B cell (primary cell): ENCODE data around the gene DNAJB12. TPM values are rescaled to one million over a fixed set of nuclear protein-coding genes. Genes with fewer than 3 reads are reported as not detected.
"Not testable (repeated sequence)": the region's sequence is repeated elsewhere in the genome, so short reads cannot be mapped to it uniquely, and the experiment has no call there.

Experiments used
- ATAC-seq: fragments of 200-7000 bp; cut with Tn5 transposase; one replicate; pipeline ENCODE4 v1.10.0; 2021; ENCODE audit warnings: low read depth, mild to moderate bottlenecking, moderate number of reproducible peaks, moderate library complexity
- CTCF ChIA-PET: fragments of 350-600 bp; sonication (Branson Sonifier 250); formaldehyde crosslinking; loops from one replicate; lab custom pipeline; 2021; ENCODE audit warnings: antibody characterized with exemption, inconsistent platforms; lab: Charles Lee
- POLR2A ChIA-PET: fragments of 350-600 bp; sonication (Branson Sonifier 250); formaldehyde crosslinking; loops from one replicate; lab custom pipeline; 2021; ENCODE audit warnings: antibody characterized with exemption; lab: Charles Lee
- DNase-seq: peaks from one replicate; pipeline ENCODE4 v3.0.0; 2013
- H2AFZ ChIP-seq: 2 replicates; pipeline ENCODE4 v1.6.1; 2012; ENCODE audit warnings: mild to moderate bottlenecking, low read depth, low read length; ENCODE audit not compliant: insufficient read depth, poor library complexity, severe bottlenecking
- H3K27ac ChIP-seq, 2 donors: 1 replicate in 1 of 2; 2 replicates in 1 of 2; pipeline ENCODE4 v1.5.1; 2012 to 2013; ENCODE audit warnings: low read length in 2 of 2, mild to moderate bottlenecking in 2 of 2, moderate library complexity in 1 of 2
- H3K27me3 ChIP-seq, 4 experiments: fragments of 200-600 bp in 1 of 4; sonication (generic) in 1 of 4; replicated peaks in 1 of 4; 1 replicate in 2 of 4; 2 replicates in 2 of 4; pipeline versions ENCODE4 v1.6.1 to v1.7.0; 2013 to 2016; ENCODE audit warnings: low read length in 3 of 4, mild to moderate bottlenecking in 2 of 4, mixed read lengths in 1 of 4, moderate library complexity in 1 of 4; ENCODE audit not compliant: insufficient read depth in 4 of 4, control insufficient read depth in 3 of 4; ENCODE audit errors: control extremely low read depth in 1 of 4
- H3K36me3 ChIP-seq, 2 experiments: replicated peaks in 1 of 2; 1 replicate in 1 of 2; 2 replicates in 1 of 2; pipeline versions ENCODE4 v1.6.1 to v1.7.1; 2013; ENCODE audit warnings: low read length in 1 of 2; ENCODE audit not compliant: insufficient read depth in 2 of 2, control insufficient read depth in 1 of 2; ENCODE audit errors: control extremely low read depth in 1 of 2, extremely low read depth in 1 of 2
- H3K4me1 ChIP-seq, 2 donors: fragments of 200-600 bp in 1 of 2; sonication (generic) in 1 of 2; 1 replicate in 1 of 2; 2 replicates in 1 of 2; pipeline versions ENCODE4 v1.5.1 to v1.6.1; 2013 to 2017; ENCODE audit warnings: low read length in 2 of 2; ENCODE audit not compliant: control insufficient read depth in 2 of 2, insufficient read depth in 2 of 2
- H3K4me2 ChIP-seq: replicated peaks from 2 replicates; pipeline ENCODE3; 2012; ENCODE audit warnings: mild to moderate bottlenecking, low read depth, low read length; ENCODE audit not compliant: poor library complexity, severe bottlenecking
- H3K4me3 ChIP-seq, 5 experiments: fragments of 200-600 bp in 1 of 5; sonication (generic) in 1 of 5; 1 replicate in 3 of 5; 2 replicates in 2 of 5; pipeline versions ENCODE4 v1.5.1 to v1.7.0; 2011 to 2016; ENCODE audit warnings: low read length in 4 of 5, mild to moderate bottlenecking in 4 of 5, low read depth in 2 of 5, control low read depth in 1 of 5, moderate library complexity in 1 of 5; ENCODE audit not compliant: insufficient read depth in 1 of 5; ENCODE audit errors: control extremely low read depth in 1 of 5, extremely low read depth in 1 of 5
- H3K79me2 ChIP-seq: fragments of 200-600 bp; sonication (generic); one replicate; pipeline ENCODE4 v1.6.0; 2016; ENCODE audit warnings: low read length; ENCODE audit not compliant: control insufficient read depth, insufficient read depth
- H3K9ac ChIP-seq: fragments of 200-600 bp; sonication (generic); 2 replicates; pipeline ENCODE4 v1.6.1; 2017; ENCODE audit warnings: mild to moderate bottlenecking, low read length, moderate library complexity
- H3K9me3 ChIP-seq, 3 donors: one replicate each; pipeline versions ENCODE4 v1.6.1 to v1.7.1; 2013; ENCODE audit warnings: low read length in 2 of 3; ENCODE audit not compliant: control insufficient read depth in 2 of 3, insufficient read depth in 1 of 3; ENCODE audit errors: control extremely low read depth in 1 of 3
- H4K20me1 ChIP-seq: 2 replicates; pipeline ENCODE4 v1.6.0; 2012; ENCODE audit warnings: mild to moderate bottlenecking, low read length; ENCODE audit not compliant: insufficient read depth, control insufficient read depth, poor library complexity, severe bottlenecking
- H3K27ac Mint-ChIP-seq: one replicate; pipeline ENCODE4 v1.8.0; 2021; ENCODE audit warnings: mixed read lengths
- H3K27me3 Mint-ChIP-seq: one replicate; pipeline ENCODE4 v1.8.0; 2021; ENCODE audit warnings: mixed read lengths
- H3K4me1 Mint-ChIP-seq: one replicate; pipeline ENCODE4 v1.8.0; 2021; ENCODE audit warnings: mixed read lengths
- H3K4me3 Mint-ChIP-seq: one replicate; pipeline ENCODE4 v1.8.0; 2021; ENCODE audit warnings: mixed read lengths
- H3K9me3 Mint-ChIP-seq: one replicate; pipeline ENCODE4 v1.8.0; 2022; ENCODE audit warnings: mixed read lengths; ENCODE audit not compliant: insufficient read depth
- EZH2 ChIP-seq: IDR thresholded peaks from 2 replicates; pipeline ENCODE4 v1.6.1; 2012; ENCODE audit warnings: borderline replicate concordance, low read depth, mild to moderate bottlenecking, moderate library complexity, low read length; ENCODE audit not compliant: insufficient read depth, poor library complexity, severe bottlenecking
- WGBS: methylation state at CpG from one replicate; pipeline ENCODE4 v1.1.5; 2013; ENCODE audit warnings: missing lambda C conversion rate; ENCODE audit not compliant: insufficient coverage; 5-methylcytosine and 5-hydroxymethylcytosine counted together
- intact Hi-C: fragments of 100-400 bp; cut with micrococcal nuclease; formaldehyde crosslinking; loops from one replicate; pipeline ENCODE4 v1.10.0; 2022
- polyA plus RNA-seq: library from polyadenylated mRNA; depleted of rRNA; stranded (reverse); fragments of >200 nt; gene quantifications from 2 replicates; pipeline ENCODE4 v1.2.3, GENCODE V29; 2012
- total RNA-seq, 2 donors: library from RNA; stranded (reverse); fragments of 120-200 nt in 1 of 2; gene quantifications; 1 replicate in 1 of 2; 2 replicates in 1 of 2; pipeline versions ENCODE4 v1.2.3 to v1.2.4, GENCODE V29; 2013 to 2022
- TF ChIP-seq, protein P1 (sequence below): fragments of 200-600 bp; IDR thresholded peaks from one replicate; pipeline ENCODE4 v1.8.0; 2022; ENCODE audit warnings: antibody characterized with exemption, mild to moderate bottlenecking

The DNAJB12 gene
- total and polyA plus RNA-seq, 2 donors (not counting 1 experiment from before 2014, with no cell fraction given) = 16.1 to 42.3 TPM

GRCh38 chr10:72297281-72297804 is 57.4 kb downstream of the DNAJB12 start:
- H3K27ac Mint-ChIP-seq = peak overlapping the region; percentile 99
- H3K4me1 Mint-ChIP-seq = peaks cover 64% of the 10 kb centered on the region
- TF ChIP-seq, protein P1, sequence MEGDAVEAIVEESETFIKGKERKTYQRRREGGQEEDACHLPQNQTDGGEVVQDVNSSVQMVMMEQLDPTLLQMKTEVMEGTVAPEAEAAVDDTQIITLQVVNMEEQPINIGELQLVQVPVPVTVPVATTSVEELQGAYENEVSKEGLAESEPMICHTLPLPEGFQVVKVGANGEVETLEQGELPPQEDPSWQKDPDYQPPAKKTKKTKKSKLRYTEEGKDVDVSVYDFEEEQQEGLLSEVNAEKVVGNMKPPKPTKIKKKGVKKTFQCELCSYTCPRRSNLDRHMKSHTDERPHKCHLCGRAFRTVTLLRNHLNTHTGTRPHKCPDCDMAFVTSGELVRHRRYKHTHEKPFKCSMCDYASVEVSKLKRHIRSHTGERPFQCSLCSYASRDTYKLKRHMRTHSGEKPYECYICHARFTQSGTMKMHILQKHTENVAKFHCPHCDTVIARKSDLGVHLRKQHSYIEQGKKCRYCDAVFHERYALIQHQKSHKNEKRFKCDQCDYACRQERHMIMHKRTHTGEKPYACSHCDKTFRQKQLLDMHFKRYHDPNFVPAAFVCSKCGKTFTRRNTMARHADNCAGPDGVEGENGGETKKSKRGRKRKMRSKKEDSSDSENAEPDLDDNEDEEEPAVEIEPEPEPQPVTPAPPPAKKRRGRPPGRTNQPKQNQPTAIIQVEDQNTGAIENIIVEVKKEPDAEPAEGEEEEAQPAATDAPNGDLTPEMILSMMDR = no peak
- no peak for TF ChIP-seq EZH2
- H3K4me3 ChIP-seq = peak overlapping the region; percentile 61 to 90 (median 83)
- H3K4me2 ChIP-seq = peak overlapping the region; percentile 94
- no peaks in the 10 kb centered on the region for H4K20me1 ChIP-seq
- ATAC-seq (peak; percentile 75), DNase-seq (peak; percentile 99)
- H3K9me3 Mint-ChIP-seq = no peaks in the 10 kb centered on the region
- no peaks in the 10 kb centered on the region for H3K79me2 ChIP-seq
- H3K4me3 Mint-ChIP-seq = peak overlapping the region; percentile 92
- ChIA-PET CTCF (interaction anchor here (0.6 to 3.2 kb wide), 19 partner anchors 11 to 401 kb away, joined by 3 to 29 read pairs (median 4); partner anchors contain the start of genes ANAPC16, ASCC1 and DDIT4), POLR2A (interaction anchor here (0.6 to 3.6 kb wide), 20 partner anchors 9 to 388 kb away, joined by 3 to 140 read pairs (median 8); partner anchors contain the start of genes ANAPC16, ASCC1, DDIT4 and SPOCK2)
- peaks cover 27 to 38% of the 10 kb centered on the region in 2 donors for H3K4me1 ChIP-seq
- H3K9ac ChIP-seq = peak overlapping the region; percentile 98
- H3K27me3 Mint-ChIP-seq = no peaks in the 10 kb centered on the region
- no peaks in the 10 kb centered on the region for H3K36me3 ChIP-seq
- H3K27me3 ChIP-seq = no peaks in the 10 kb centered on the region
- H3K9me3 ChIP-seq = peaks cover 0 to 4% (median 0%) of the 10 kb centered on the region in 3 donors
- peak overlapping the region; percentile 49 for H2AFZ ChIP-seq
- H3K27ac ChIP-seq = peak overlapping the region; percentile 99 to 100
- under 1% methylated on average over 23 of the region's 30 CpGs for WGBS
- intact Hi-C loops = loop anchor here (1.0 to 2.0 kb wide), 8 partner anchors 23 to 461 kb away; partner anchors contain the start of genes DDIT4 and PSAP

GRCh38 chr10:72296829-72297280 is 57.9 kb downstream of the DNAJB12 start:
- ChIA-PET CTCF (interaction anchor here (0.6 to 3.2 kb wide), 17 partner anchors 11 to 400 kb away, joined by 3 to 29 read pairs (median 5); partner anchors contain the start of genes ANAPC16, ASCC1 and DDIT4), POLR2A (interaction anchor here (0.6 to 3.6 kb wide), 20 partner anchors 9 to 388 kb away, joined by 3 to 140 read pairs (median 8); partner anchors contain the start of genes ANAPC16, ASCC1, DDIT4 and SPOCK2)
- not testable (repeated sequence) for H3K27me3 Mint-ChIP-seq, H3K9me3 ChIP-seq, DNase-seq, H3K79me2 ChIP-seq, H3K27me3 ChIP-seq, H3K36me3 ChIP-seq, H2AFZ ChIP-seq, H4K20me1 ChIP-seq, ATAC-seq, H3K9me3 Mint-ChIP-seq
- H3K27ac Mint-ChIP-seq = peak overlapping the region; percentile 99
- Histone ChIP-seq H3K9ac (peak overlapping the region; percentile 58), H3K27ac (peak overlapping the region; percentile 99 to 100), H3K4me1 (peaks cover 27 to 37% of the 10 kb centered on the region in 2 donors), H3K4me2 (peak overlapping the region; percentile 94), H3K4me3 (peak overlapping the region in 4 of 5 experiments; percentile 48 to 90 (median 70))
- H3K4me1 Mint-ChIP-seq = peaks cover 65% of the 10 kb centered on the region
- peak overlapping the region; percentile 92 for H3K4me3 Mint-ChIP-seq
- intact Hi-C loops = loop anchor here (1.0 to 2.0 kb wide), 8 partner anchors 23 to 460 kb away; partner anchors contain the start of genes DDIT4 and PSAP
- 2% methylated on average over 8 of the region's 19 CpGs for WGBS
